Panc1 (cell line): Measurements from ENCODE around the gene SALL4. TPM values are rescaled to one million over a fixed set of nuclear protein-coding genes. Genes with fewer than 3 reads are reported as not detected.

ENCODE experiments used
- ATAC-seq: fragments of 200-7000 bp; cut with Tn5 transposase; 2 replicates; pipeline ENCODE4 v1.9.1; 2020; ENCODE audit warnings: mild to moderate bottlenecking, moderate library complexity
- BruUV-seq: library from RNA; stranded (reverse); fragments of 400-500 nt; replicated peaks from 2 replicates; lab custom pipeline; 2021; lab: Mats Ljungman, UMichigan
- CTCF ChIA-PET: fragments of 300-600 bp; sonication (Branson Sonifier 250); formaldehyde crosslinking; loops from one replicate; lab custom pipeline; 2022; ENCODE audit warnings: antibody characterized with exemption; lab: Charles Lee
- POLR2A ChIA-PET: fragments of 300-600 bp; sonication (Branson Sonifier 250); formaldehyde crosslinking; loops from one replicate; lab custom pipeline; 2022; ENCODE audit warnings: antibody characterized with exemption; lab: Charles Lee
- DNase-seq: peaks from one replicate; pipeline ENCODE4 v3.0.0-alpha.2; 2010; ENCODE audit warnings: low read depth, low spot score
- H3K27ac ChIP-seq: 2 replicates; pipeline ENCODE4 v1.5.1; 2011; ENCODE audit warnings: mild to moderate bottlenecking, low read length, inconsistent platforms
- H3K27me3 ChIP-seq: fragments of 200-500 bp; sonication (Bioruptor generic); 2 replicates; pipeline ENCODE4 v1.6.0; 2014; ENCODE audit warnings: low read length, inconsistent platforms; ENCODE audit not compliant: control insufficient read depth, insufficient read depth
- H3K36me3 ChIP-seq: fragments of 200-500 bp; sonication (Bioruptor generic); 2 replicates; pipeline ENCODE4 v1.5.1; 2014; ENCODE audit warnings: inconsistent platforms, mild to moderate bottlenecking, low read length, moderate library complexity; ENCODE audit not compliant: control insufficient read depth, insufficient read depth
- H3K4me1 ChIP-seq: 2 replicates; pipeline ENCODE4 v1.5.1; 2011; ENCODE audit warnings: inconsistent platforms, mild to moderate bottlenecking, low read length, moderate library complexity; ENCODE audit not compliant: control insufficient read depth, insufficient read depth
- H3K4me3 ChIP-seq, 2 experiments: 2 replicates each; pipeline ENCODE4 v1.5.1; 2011 to 2012; ENCODE audit warnings: low read depth in 2 of 2, low read length in 2 of 2, mild to moderate bottlenecking in 2 of 2, inconsistent platforms in 1 of 2, moderate library complexity in 1 of 2
- H3K9me3 ChIP-seq: fragments of 200-500 bp; sonication (Bioruptor generic); 2 replicates; pipeline ENCODE4 v1.5.1; 2014; ENCODE audit warnings: low read depth, mild to moderate bottlenecking, inconsistent platforms, low read length, moderate library complexity; ENCODE audit not compliant: control insufficient read depth, insufficient read depth
- CTCF ChIP-seq: fragments of 450-650 bp; IDR thresholded peaks from 2 replicates; pipeline ENCODE4 v1.5.1; 2017; ENCODE audit warnings: mild to moderate bottlenecking
- POLR2AphosphoS5 ChIP-seq: IDR thresholded peaks from 2 replicates; pipeline ENCODE4 v1.6.1; 2012; ENCODE audit warnings: mild to moderate bottlenecking, low read depth, low read length, moderate library complexity
- REST ChIP-seq, 2 experiments: IDR thresholded peaks; 2 replicates each; pipeline ENCODE4 v1.6.1; 2011 to 2012; ENCODE audit warnings: low read depth in 2 of 2, control low read depth in 1 of 2, low read length in 1 of 2, mild to moderate bottlenecking in 1 of 2, moderate library complexity in 1 of 2; ENCODE audit not compliant: insufficient read depth in 1 of 2
- SIN3A ChIP-seq: IDR thresholded peaks from 2 replicates; pipeline ENCODE4 v1.6.1; 2012; ENCODE audit warnings: low read depth, mild to moderate bottlenecking, low read length, moderate library complexity, borderline replicate concordance; ENCODE audit not compliant: insufficient read depth
- TCF7L2 ChIP-seq: IDR thresholded peaks from 2 replicates; pipeline ENCODE4 v1.6.1; 2011; ENCODE audit warnings: mild to moderate bottlenecking, low read depth, low read length, inconsistent platforms
- in situ Hi-C: cut with HindIII; loops from 2 replicates; pipeline ENCODE4 v1.10.0; 2016; ENCODE audit warnings: low sequenced_read_pairs, low pct_unique_long_range_greater_than_20kb
- intact Hi-C: fragments of 100-400 bp; cut with micrococcal nuclease; formaldehyde crosslinking; loops from one replicate; pipeline ENCODE4 v1.10.0; 2022; ENCODE audit not compliant: unreplicated experiment
- total RNA-seq: library from RNA; stranded (reverse); gene quantifications from one replicate; pipeline ENCODE4 v1.2.1, GENCODE V29; 2021; ENCODE audit not compliant: unreplicated experiment

SALL4 gene
- total RNA-seq, 1 experiment from 2014 or later = 1.6 TPM

GRCh38 chr20:51832276-51832675 is 30.0 kb upstream of the SALL4 start:
- in situ Hi-C loops = no loop called here
- CTCF ChIA-PET = no interaction called here
- no TSS peak for BruUV-seq
- TF ChIP-seq TCF7L2 (no peak), CTCF (no peak)
- ATAC-seq (no peak), DNase-seq (no peak)
- no peaks in the 10 kb centered on the region for H3K36me3 ChIP-seq
- intact Hi-C loops = no loop called here
- H3K27me3 ChIP-seq = no peaks in the 10 kb centered on the region
- H3K27ac ChIP-seq = no peak overlapping the region
- POLR2A ChIA-PET = no interaction called here
- no peaks in the 10 kb centered on the region for H3K9me3 ChIP-seq
- H3K4me1 ChIP-seq = no peaks in the 10 kb centered on the region
- H3K4me3 ChIP-seq = no peak overlapping the region

GRCh38 chr20:51831866-51832265 is 29.5 kb upstream of the SALL4 start:
- Histone ChIP-seq H3K4me3 (no peak overlapping the region), H3K9me3 (no peaks in the 10 kb centered on the region), H3K36me3 (no peaks in the 10 kb centered on the region), H3K27me3 (no peaks in the 10 kb centered on the region), H3K27ac (no peak overlapping the region), H3K4me1 (no peaks in the 10 kb centered on the region)
- TF ChIP-seq TCF7L2 (no peak), POLR2AphosphoS5 (no peak), SIN3A (no peak), CTCF (no peak), REST (IDR thresholded peaks at IDR 0.05; ENCODE audit: insufficient read depth in 1 of 2, low read depth in 2 of 2, low read length in 1 of 2) (no peak)
- in situ Hi-C loops = no loop called here
- POLR2A ChIA-PET = no interaction called here
- CTCF ChIA-PET = no interaction called here
- DNase-seq (no peak), ATAC-seq (no peak)
- intact Hi-C loops = no loop called here
- no TSS peak for BruUV-seq

GRCh38 chr20:51830538-51830937 is 28.2 kb upstream of the SALL4 start:
- H3K9me3 ChIP-seq = no peaks in the 10 kb centered on the region
- DNase-seq (no peak), ATAC-seq (no peak)
- in situ Hi-C loops (no loop called here), intact Hi-C loops (no loop called here)
- no peaks in the 10 kb centered on the region for H3K27me3 ChIP-seq
- no peak overlapping the region for H3K27ac ChIP-seq
- CTCF ChIA-PET = no interaction called here
- H3K4me3 ChIP-seq = no peak overlapping the region
- no peaks in the 10 kb centered on the region for H3K36me3 ChIP-seq
- POLR2A ChIA-PET = no interaction called here
- TF ChIP-seq CTCF = no peak
- no peak for TF ChIP-seq REST (IDR thresholded peaks at IDR 0.05; ENCODE audit: insufficient read depth in 1 of 2, low read depth in 2 of 2, low read length in 1 of 2)
- TF ChIP-seq TCF7L2 = no peak
- TF ChIP-seq POLR2AphosphoS5 = no peak
- TF ChIP-seq SIN3A = no peak
- H3K4me1 ChIP-seq = no peaks in the 10 kb centered on the region
- BruUV-seq = no TSS peak
